H9 (cell line): ENCODE measurements around the gene PEG3. TPM values are rescaled to one million over a fixed set of nuclear protein-coding genes. Genes with fewer than 3 reads are reported as not detected.

ENCODE experiments used
- DNase-seq: peaks from one replicate; pipeline ENCODE4 v3.0.0-alpha.2; 2017
- H2AFZ ChIP-seq: one replicate; pipeline ENCODE4 v1.6.1; 2013; ENCODE audit warnings: mild to moderate bottlenecking, low read length, control low read depth, moderate library complexity
- H2AK5ac ChIP-seq: 2 replicates; pipeline ENCODE4 v1.6.1; 2013; ENCODE audit warnings: low read length, control low read depth, mixed read lengths; ENCODE audit not compliant: insufficient read length
- H2BK120ac ChIP-seq: one replicate; pipeline ENCODE4 v1.6.1; 2013; ENCODE audit warnings: low read depth, mild to moderate bottlenecking, low read length, control low read depth, inconsistent platforms; ENCODE audit not compliant: poor library complexity, severe bottlenecking
- H2BK12ac ChIP-seq: 2 replicates; pipeline ENCODE4 v1.6.1; 2013; ENCODE audit warnings: low read length, control low read depth, mixed read lengths, low read depth; ENCODE audit not compliant: insufficient read length
- H2BK15ac ChIP-seq: 2 replicates; pipeline ENCODE4 v1.6.1; 2013; ENCODE audit warnings: low read depth, low read length, control low read depth
- H2BK20ac ChIP-seq: one replicate; pipeline ENCODE4 v1.6.1; 2013; ENCODE audit warnings: low read depth, mild to moderate bottlenecking, low read length, control low read depth, inconsistent platforms; ENCODE audit not compliant: poor library complexity, severe bottlenecking
- H2BK5ac ChIP-seq: 2 replicates; pipeline ENCODE4 v1.6.1; 2013; ENCODE audit warnings: low read length, control low read depth, mixed read lengths; ENCODE audit not compliant: insufficient read length
- H3K14ac ChIP-seq: 2 replicates; pipeline ENCODE4 v1.6.1; 2013; ENCODE audit warnings: low read length, control low read depth; ENCODE audit not compliant: insufficient read depth
- H3K18ac ChIP-seq: 2 replicates; pipeline ENCODE4 v1.6.1; 2013; ENCODE audit warnings: low read depth, mild to moderate bottlenecking, mixed read lengths, low read length, control low read depth; ENCODE audit not compliant: insufficient read length
- H3K23ac ChIP-seq: 2 replicates; pipeline ENCODE4 v1.6.1; 2013; ENCODE audit warnings: low read length, control low read depth, mixed read lengths, low read depth; ENCODE audit not compliant: insufficient read length
- H3K23me2 ChIP-seq: 2 replicates; pipeline ENCODE4 v1.6.1; 2013; ENCODE audit warnings: low read depth, mild to moderate bottlenecking, mixed read lengths, low read length, control low read depth; ENCODE audit not compliant: insufficient read length, poor library complexity, severe bottlenecking
- H3K27ac ChIP-seq: 2 replicates; pipeline ENCODE4 v1.5.1; 2013; ENCODE audit warnings: low read length, control low read depth, mixed read lengths, low read depth; ENCODE audit not compliant: insufficient read length
- H3K27me3 ChIP-seq: 2 replicates; pipeline ENCODE4 v1.6.1; 2013; ENCODE audit warnings: low read length, control low read depth, inconsistent platforms; ENCODE audit not compliant: insufficient read depth
- H3K4ac ChIP-seq: 2 replicates; pipeline ENCODE4 v1.6.1; 2013; ENCODE audit warnings: low read depth, mild to moderate bottlenecking, control low read depth, inconsistent platforms, low read length, moderate library complexity
- H3K4me1 ChIP-seq: 2 replicates; pipeline ENCODE4 v1.6.1; 2013; ENCODE audit warnings: low read length, control low read depth, inconsistent platforms; ENCODE audit not compliant: insufficient read depth
- H3K4me2 ChIP-seq: 2 replicates; pipeline ENCODE4 v1.6.1; 2013; ENCODE audit warnings: low read length, control low read depth, mixed read lengths; ENCODE audit not compliant: insufficient read length, insufficient read depth
- H3K56ac ChIP-seq: 2 replicates; pipeline ENCODE4 v1.6.1; 2013; ENCODE audit warnings: low read depth, mild to moderate bottlenecking, mixed read lengths, low read length, control low read depth; ENCODE audit not compliant: insufficient read length
- H3K79me1 ChIP-seq: 2 replicates; pipeline ENCODE4 v1.6.1; 2013; ENCODE audit warnings: low read depth, mild to moderate bottlenecking, moderate library complexity, low read length, control low read depth, inconsistent platforms; ENCODE audit not compliant: insufficient read depth, poor library complexity, severe bottlenecking
- H3K79me2 ChIP-seq: 2 replicates; pipeline ENCODE4 v1.6.1; 2013; ENCODE audit warnings: low read length, control low read depth, inconsistent platforms; ENCODE audit not compliant: insufficient read depth
- H3K9ac ChIP-seq: 2 replicates; pipeline ENCODE4 v1.6.1; 2013; ENCODE audit warnings: low read length, control low read depth, mixed read lengths; ENCODE audit not compliant: insufficient read length; ENCODE audit errors: extremely low read depth
- H3K9me3 ChIP-seq: one replicate; pipeline ENCODE4 v1.6.1; 2013; ENCODE audit warnings: low read depth, low read length, inconsistent platforms; ENCODE audit not compliant: control insufficient read depth
- H3T11ph ChIP-seq: one replicate; pipeline ENCODE4 v1.6.1; 2013; ENCODE audit warnings: mild to moderate bottlenecking, low read length, control low read depth, inconsistent platforms
- H4K20me1 ChIP-seq: one replicate; pipeline ENCODE4 v1.6.1; 2013; ENCODE audit not compliant: control insufficient read depth, insufficient read length, insufficient read depth
- H4K5ac ChIP-seq: 2 replicates; pipeline ENCODE4 v1.6.1; 2013; ENCODE audit warnings: low read depth, mild to moderate bottlenecking, mixed read lengths, low read length, control low read depth; ENCODE audit not compliant: insufficient read length
- H4K8ac ChIP-seq: replicated peaks from 2 replicates; pipeline ENCODE4 v1.6.1; 2013; ENCODE audit warnings: low read length, control low read depth, mixed read lengths, low read depth; ENCODE audit not compliant: insufficient read length
- H4K91ac ChIP-seq: 2 replicates; pipeline ENCODE4 v1.6.1; 2013; ENCODE audit warnings: low read depth, mild to moderate bottlenecking, moderate library complexity, mixed read lengths, low read length, control low read depth; ENCODE audit not compliant: insufficient read length
- H3K27ac Mint-ChIP-seq, 3 experiments: 2 replicates in 2 of 3; 3 replicates in 1 of 3; pipeline ENCODE4 v1.8.0; 2020 to 2021; ENCODE audit warnings: mixed read lengths in 3 of 3, mild to moderate bottlenecking in 1 of 3, moderate library complexity in 1 of 3
- H3K27me3 Mint-ChIP-seq: 2 replicates; pipeline ENCODE4 v1.8.0; 2021; ENCODE audit warnings: low read depth, mild to moderate bottlenecking, moderate library complexity, mixed read lengths
- H3K36me3 Mint-ChIP-seq, 3 experiments: 2 replicates in 2 of 3; 3 replicates in 1 of 3; pipeline ENCODE4 v1.8.0; 2020 to 2021; ENCODE audit warnings: low read depth in 3 of 3, mixed read lengths in 3 of 3; ENCODE audit not compliant: insufficient read depth in 1 of 3
- H3K4me1 Mint-ChIP-seq, 2 experiments: 2 replicates each; pipeline ENCODE4 v1.8.0; 2020; ENCODE audit warnings: mixed read lengths in 2 of 2
- H3K4me3 Mint-ChIP-seq, 2 experiments: 2 replicates in 1 of 2; 3 replicates in 1 of 2; pipeline ENCODE4 v1.8.0; 2020 to 2021; ENCODE audit warnings: mild to moderate bottlenecking in 2 of 2, mixed read lengths in 2 of 2, moderate library complexity in 1 of 2
- H3K9me3 Mint-ChIP-seq, 2 experiments: 2 replicates in 1 of 2; 3 replicates in 1 of 2; pipeline ENCODE4 v1.8.0; 2020; ENCODE audit warnings: mild to moderate bottlenecking in 2 of 2, mixed read lengths in 2 of 2, moderate library complexity in 1 of 2
- WGBS: extraction: QIAGEN DNeasy Blood & Tissue Kit; methylation state at CpG from one replicate; pipeline ENCODE4 v1.1.7; 2013; ENCODE audit warnings: missing lambda C conversion rate, low lambda C conversion rate, mixed read lengths; ENCODE audit not compliant: insufficient read length; ENCODE audit errors: extremely low coverage; 5-methylcytosine and 5-hydroxymethylcytosine counted together
- total RNA-seq: library from RNA; stranded (reverse); gene quantifications from 2 replicates; pipeline ENCODE4 v1.2.1, GENCODE V29; 2021
- TF ChIP-seq, protein P1 (sequence below): fragments of 200-600 bp; sonication (generic); conservative IDR thresholded peaks from 3 replicates; pipeline ENCODE4 v1.8.0; 2021; ENCODE audit warnings: antibody characterized with exemption, mild to moderate bottlenecking

PEG3 gene
- total RNA-seq, 1 experiment from 2014 or later: not detected

DNA sequence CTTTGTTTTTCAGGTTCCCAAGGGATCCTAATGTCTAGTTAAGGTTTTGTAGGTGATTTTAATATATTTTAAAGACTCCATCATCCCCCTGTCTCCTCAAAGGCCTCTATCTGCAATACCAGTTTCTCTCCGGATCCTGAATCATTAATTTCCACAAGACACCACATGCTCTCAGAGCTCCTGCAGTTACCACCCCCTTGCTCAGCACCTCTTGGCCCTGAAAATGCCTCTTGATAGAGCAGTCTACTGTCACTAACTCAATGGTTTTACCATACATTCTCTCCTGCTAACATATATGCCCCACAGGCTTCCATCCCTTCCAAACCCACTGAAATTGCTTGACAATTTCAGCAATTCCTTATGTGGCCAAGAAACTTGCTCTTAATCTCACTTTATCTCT is 1.9 kb upstream of the PEG3 start:
- H4K5ac ChIP-seq: no peak overlapping the region
- no peak for DNase-seq
- no peak overlapping the region for H3K23ac ChIP-seq
- no peak overlapping the region for H3K4me2 ChIP-seq
- H3K79me1 ChIP-seq: no peaks in the 10 kb centered on the region
- WGBS: no CpG with 5 or more reads among the region's 1 CpG
- peaks cover 54% of the 10 kb centered on the region for H3K9me3 ChIP-seq
- TF ChIP-seq, protein P1, sequence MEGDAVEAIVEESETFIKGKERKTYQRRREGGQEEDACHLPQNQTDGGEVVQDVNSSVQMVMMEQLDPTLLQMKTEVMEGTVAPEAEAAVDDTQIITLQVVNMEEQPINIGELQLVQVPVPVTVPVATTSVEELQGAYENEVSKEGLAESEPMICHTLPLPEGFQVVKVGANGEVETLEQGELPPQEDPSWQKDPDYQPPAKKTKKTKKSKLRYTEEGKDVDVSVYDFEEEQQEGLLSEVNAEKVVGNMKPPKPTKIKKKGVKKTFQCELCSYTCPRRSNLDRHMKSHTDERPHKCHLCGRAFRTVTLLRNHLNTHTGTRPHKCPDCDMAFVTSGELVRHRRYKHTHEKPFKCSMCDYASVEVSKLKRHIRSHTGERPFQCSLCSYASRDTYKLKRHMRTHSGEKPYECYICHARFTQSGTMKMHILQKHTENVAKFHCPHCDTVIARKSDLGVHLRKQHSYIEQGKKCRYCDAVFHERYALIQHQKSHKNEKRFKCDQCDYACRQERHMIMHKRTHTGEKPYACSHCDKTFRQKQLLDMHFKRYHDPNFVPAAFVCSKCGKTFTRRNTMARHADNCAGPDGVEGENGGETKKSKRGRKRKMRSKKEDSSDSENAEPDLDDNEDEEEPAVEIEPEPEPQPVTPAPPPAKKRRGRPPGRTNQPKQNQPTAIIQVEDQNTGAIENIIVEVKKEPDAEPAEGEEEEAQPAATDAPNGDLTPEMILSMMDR: no peak
- H2AFZ ChIP-seq: no peak overlapping the region
- no peaks in the 10 kb centered on the region for H3K27me3 ChIP-seq
- no peak overlapping the region for H3T11ph ChIP-seq
- no peaks in the 10 kb centered on the region for H4K20me1 ChIP-seq
- H3K27me3 Mint-ChIP-seq: peaks cover 4% of the 10 kb centered on the region
- no peak overlapping the region for H2BK15ac ChIP-seq
- no peaks in the 10 kb centered on the region for H3K79me2 ChIP-seq
- no peak overlapping the region for H4K91ac ChIP-seq
- no peaks in the 10 kb centered on the region for H3K23me2 ChIP-seq
- no peak overlapping the region for H3K27ac ChIP-seq
- peaks cover 58 to 59% of the 10 kb centered on the region in 2 experiments for H3K9me3 Mint-ChIP-seq
- no peak overlapping the region for H3K4ac ChIP-seq
- no peak overlapping the region for H2BK12ac ChIP-seq
- H2BK20ac ChIP-seq: no peak overlapping the region
- H4K8ac ChIP-seq: no peak overlapping the region
- H3K27ac Mint-ChIP-seq: no peak overlapping the region
- no peak overlapping the region for H3K14ac ChIP-seq
- H3K4me3 Mint-ChIP-seq: no peak overlapping the region
- peaks cover 20 to 22% (median 20%) of the 10 kb centered on the region in 3 experiments for H3K36me3 Mint-ChIP-seq
- no peak overlapping the region for H2AK5ac ChIP-seq
- no peak overlapping the region for H2BK120ac ChIP-seq
- no peak overlapping the region for H3K18ac ChIP-seq
- no peak overlapping the region for H3K9ac ChIP-seq
- H2BK5ac ChIP-seq: no peak overlapping the region
- no peaks in the 10 kb centered on the region for H3K4me1 ChIP-seq
- H3K4me1 Mint-ChIP-seq: no peaks in the 10 kb centered on the region
- H3K56ac ChIP-seq: no peak overlapping the region
